Fibroblast of the conjunctiva (primary cell): ENCODE measurements around the gene RANBP1.

Experiments
- DNase-seq: peaks from one replicate; pipeline ENCODE4 v3.0.0-alpha.2; 2010; ENCODE audit warnings: low read depth

RANBP1 gene

GRCh38 chr22:20109411-20110358, 6.2 kb upstream of the RANBP1 start:
- no peak for DNase-seq

- DNase-seq, result no peak
These were observed 5.4 kb upstream of the RANBP1 start for GRCh38 chr22:20110359-20110985.

GRCh38 chr22:20111045-20111688, 4.7 kb upstream of the RANBP1 start:
- no peak for DNase-seq

GRCh38 chr22:20111689-20112622, 3.9 kb upstream of the RANBP1 start:
- no peak for DNase-seq

GRCh38 chr22:20112623-20113511, 3.0 kb upstream of the RANBP1 start:
- DNase-seq, result no peak

- DNase-seq, result no peak
These were observed 2.2 kb upstream of the RANBP1 start for GRCh38 chr22:20113551-20114310.

- DNase-seq, result no peak
These were observed 1.1 kb upstream of the RANBP1 start for GRCh38 chr22:20114506-20115475.

- no peak for DNase-seq
These were observed 559 bp downstream of the RANBP1 start for GRCh38 chr22:20116376-20116950.

- DNase-seq, result peak; percentile 95
These were observed 1.2 kb downstream of the RANBP1 start, which contains the start of gene TRMT2A for GRCh38 chr22:20116951-20117632. TSS of gene TRMT2A (minus strand) at chr22:20117226. CDS start at chr22:20116906, 320 bp downstream.

GRCh38 chr22:20117633-20118299, 1.9 kb downstream of the RANBP1 start:
- DNase-seq, result no peak

GRCh38 chr22:20118300-20119020, 2.6 kb downstream of the RANBP1 start:
- no peak for DNase-seq

GRCh38 chr22:20121856-20122415, 6.0 kb downstream of the RANBP1 start:
- DNase-seq, result no peak

- DNase-seq, result no peak
These were observed 7.6 kb downstream of the RANBP1 start for GRCh38 chr22:20123366-20124082.

- DNase-seq, result no peak
These were observed 8.3 kb downstream of the RANBP1 start for GRCh38 chr22:20124083-20124787.
